Heart left ventricle (tissue), 16 donors: Measurements from ENCODE around the gene MGMT. TPM values are rescaled to one million over a fixed set of nuclear protein-coding genes. Genes with fewer than 3 reads are reported as not detected.

Source experiments
- ATAC-seq, 4 donors: fragments of 200-7000 bp; cut with Tn5 transposase; one replicate each; pipeline ENCODE4 v1.9.1; 2020 to 2022; ENCODE audit warnings: moderate library complexity in 4 of 4, mild to moderate bottlenecking in 3 of 4, moderate number of reproducible peaks in 1 of 4
- DNase-seq, 5 donors: peaks; one replicate each; pipeline ENCODE4 v3.0.0-alpha.2; 2020
- H3K27ac ChIP-seq, 12 donors: fragments of 200-600 bp; sonication (generic) in 4 of 12; one replicate each; pipeline versions ENCODE4 v1.5.0 to v1.8.0; 2016 to 2022; ENCODE audit warnings: mild to moderate bottlenecking in 2 of 12
- H3K27me3 ChIP-seq, 9 donors: fragments of 200-600 bp; sonication (generic) in 2 of 9; one replicate each; pipeline versions ENCODE4 v1.5.1 to v1.8.0; 2016 to 2022; ENCODE audit warnings: mild to moderate bottlenecking in 3 of 9
- H3K36me3 ChIP-seq, 9 donors: fragments of 200-600 bp; sonication (generic) in 2 of 9; one replicate each; pipeline versions ENCODE4 v1.5.0 to v1.8.0; 2018 to 2022; ENCODE audit warnings: mild to moderate bottlenecking in 2 of 9
- H3K4me1 ChIP-seq, 12 donors: fragments of 200-600 bp; sonication (generic) in 4 of 12; one replicate each; pipeline versions ENCODE4 v1.5.0 to v1.8.0; 2016 to 2022; ENCODE audit warnings: mild to moderate bottlenecking in 3 of 12
- H3K4me3 ChIP-seq, 12 donors: fragments of 200-600 bp; sonication (generic) in 4 of 12; one replicate each; pipeline versions ENCODE4 v1.5.0 to v1.8.0; 2017 to 2022; ENCODE audit warnings: mild to moderate bottlenecking in 9 of 12, moderate library complexity in 4 of 12
- H3K9me3 ChIP-seq, 12 donors: fragments of 200-600 bp; sonication (generic) in 4 of 12; one replicate each; pipeline versions ENCODE4 v1.5.0 to v1.8.0; 2016 to 2022; ENCODE audit warnings: mild to moderate bottlenecking in 1 of 12
- CTCF ChIP-seq, 12 donors: fragments of 200-600 bp; sonication (generic) in 4 of 12; IDR thresholded peaks; one replicate each; pipeline versions ENCODE4 v1.5.0 to v1.8.0; 2018 to 2022; ENCODE audit warnings: antibody characterized with exemption in 12 of 12, mild to moderate bottlenecking in 5 of 12
- POLR2A ChIP-seq, 2 donors: fragments of 450-650 bp; IDR thresholded peaks; one replicate each; pipeline ENCODE4 v1.6.1; 2017; ENCODE audit warnings: antibody characterized with exemption in 2 of 2, mild to moderate bottlenecking in 2 of 2, moderate library complexity in 2 of 2
- WGBS, 4 donors: extraction: QIAGEN DNeasy Blood & Tissue Kit in 2 of 4; methylation state at CpG; one replicate each; pipeline versions ENCODE4 v1.1.5 to v1.1.7; 2013 to 2018; 5-methylcytosine and 5-hydroxymethylcytosine counted together
- intact Hi-C, 10 donors: fragments of 100-400 bp; cut with DNase I; formaldehyde crosslinking; loops; one replicate each; pipeline versions ENCODE4 v1.11.1 to v1.14.2; 2022
- polyA plus RNA-seq, 2 donors: library from polyadenylated mRNA; stranded (reverse); fragments of 200-250 nt; gene quantifications; one replicate each; pipeline ENCODE4 v1.2.3, GENCODE V29; 2013
- total RNA-seq, 9 donors: library from RNA; depleted of rRNA in 2 of 9; stranded (reverse); fragments of >200 nt in 2 of 9; fragmentation: NEBNext Ultra II Directional in 3 of 9; extraction: Animal tissue kit (Norgen Biotek cat#: 25700) in 3 of 9; gene quantifications; one replicate each; pipeline versions ENCODE4 v1.1.0 to v1.2.4, GENCODE V29; 2016 to 2023
- donor health status: ischemic (EF 13 %, LVEDD 7.1; RV severe dilation, severe dysfunction).
- donor health status: healthy with polysubstance abuse.
- donor health status: DM: no; HTN: yes; CAD: no.
- donor health status: DM: no; HTN: no; CAD: no.
- donor health status: ischemic (EF 25% LVEDD 6.9; RV normal size, moderate dysfunction).
- donor health status: ischemic (EF 25% LVEDD 5.7; RV mildly dilated, moderate dysfunction).
- donor health status: healthy.
- donor health status: DM: yes; HTN: yes; CAD: no.
- donor health status: ischemic (EF 35%, LVEDD 5.7; RV mildly dilated, moderate dysfunction).
- donor health status: nonischemic (EF 11% LVEDD 7.7; RV severe dilation, severe dysfunction).
- donor health status: DM: yes; HTN: yes; CAD: no.
- donor health status: PGD.
- donor health status: ischemic (EF 29% LVEDD 5.4; RV normal size, mild dysfunction).
- donor health status: nonischemic (EF 23%, LVEDD 6.1; RV moderate dilation, normal function).

The MGMT gene
- total and polyA plus RNA-seq, 11 donors = 6.2 to 25.3 (median 11.6) TPM

- intact Hi-C loops = loop anchor here in 1 of 10 donors (10.0 kb wide), 2 partner anchors 259 to 661 kb away; partner anchors contain the start of gene EBF3
- H3K9me3 ChIP-seq = no peaks in the 10 kb centered on the region
- H3K27me3 ChIP-seq = no peaks in the 10 kb centered on the region
- peaks cover 0 to 18% (median 7%) of the 10 kb centered on the region in 12 donors for H3K4me1 ChIP-seq
- WGBS, 4 donors = 83 to 97% (median 92%) methylated on average over 7 to 8 of the region's 8 CpGs
- H3K4me3 ChIP-seq = no peak overlapping the region
- ATAC-seq = no peak
- H3K36me3 ChIP-seq = peaks cover 0 to 11% (median 0%) of the 10 kb centered on the region in 9 donors
- no peak overlapping the region for H3K27ac ChIP-seq
- TF ChIP-seq POLR2A (IDR thresholded peaks at IDR 0.05) (no peak), CTCF (IDR thresholded peaks at IDR 0.05) (no peak)
- DNase-seq = no peak
Observed at GRCh38 chr10:129705676-129706075, 238.6 kb downstream of the MGMT start.

- DNase-seq (no peak), ATAC-seq (no peak)
- WGBS, 4 donors = 85 to 89% (median 88%) methylated on average over 13 to 19 of the region's 19 CpGs
- Histone ChIP-seq H3K4me1 (peaks cover 0 to 18% (median 7%) of the 10 kb centered on the region in 12 donors), H3K27ac (no peak overlapping the region), H3K27me3 (no peaks in the 10 kb centered on the region), H3K4me3 (no peak overlapping the region), H3K9me3 (no peaks in the 10 kb centered on the region), H3K36me3 (peaks cover 0 to 11% (median 0%) of the 10 kb centered on the region in 9 donors)
- intact Hi-C loops = loop anchor here in 1 of 10 donors (10.0 kb wide), 2 partner anchors 259 to 661 kb away; partner anchors contain the start of gene EBF3
- TF ChIP-seq CTCF (IDR thresholded peaks at IDR 0.05) (no peak), POLR2A (IDR thresholded peaks at IDR 0.05) (no peak)
Observed at GRCh38 chr10:129706081-129706480, 239.0 kb downstream of the MGMT start.

GRCh38 chr10:129706523-129706922 lies 239.5 kb downstream of the MGMT start:
- ATAC-seq (no peak), DNase-seq (no peak)
- H3K4me1 ChIP-seq = peaks cover 0 to 18% (median 7%) of the 10 kb centered on the region in 12 donors
- H3K9me3 ChIP-seq = no peaks in the 10 kb centered on the region
- H3K4me3 ChIP-seq = no peak overlapping the region
- H3K27ac ChIP-seq = no peak overlapping the region
- peaks cover 0 to 11% (median 0%) of the 10 kb centered on the region in 9 donors for H3K36me3 ChIP-seq
- H3K27me3 ChIP-seq = no peaks in the 10 kb centered on the region
- 69 to 79% (median 76%) methylated on average over 10 to 11 of the region's 11 CpGs for WGBS, 4 donors
- TF ChIP-seq CTCF (IDR thresholded peaks at IDR 0.05) (peak in 1 of 12 donors; percentile 9), POLR2A (IDR thresholded peaks at IDR 0.05) (no peak)
- intact Hi-C loops = loop anchor here in 1 of 10 donors (10.0 kb wide), 2 partner anchors 258 to 662 kb away; partner anchors contain the start of gene EBF3

GRCh38 chr10:129707406-129708388 lies 240.7 kb downstream of the MGMT start:
- Histone ChIP-seq H3K27me3 (no peaks in the 10 kb centered on the region), H3K27ac (no peak overlapping the region), H3K4me3 (peak overlapping the region in 1 of 12 donors; percentile 14), H3K9me3 (no peaks in the 10 kb centered on the region), H3K4me1 (peaks cover 0 to 18% (median 7%) of the 10 kb centered on the region in 12 donors), H3K36me3 (peaks cover 0 to 11% (median 0%) of the 10 kb centered on the region in 9 donors)
- DNase-seq (peak in 3 of 5 donors; percentile 37 to 59 (median 48)), ATAC-seq (peak in 2 of 4 donors; percentile 32 to 65)
- TF ChIP-seq POLR2A (IDR thresholded peaks at IDR 0.05) (no peak), CTCF (IDR thresholded peaks at IDR 0.05) (no peak)
- 61 to 74% (median 68%) methylated on average over 35 to 37 of the region's 37 CpGs for WGBS, 4 donors
- intact Hi-C loops = loop anchor here in 1 of 10 donors (10.0 kb wide), 2 partner anchors 257 to 663 kb away; partner anchors contain the start of gene EBF3
